PC-9 (cell line): ENCODE measurements around the gene MRPL18. TPM values are rescaled to one million over a fixed set of nuclear protein-coding genes. Genes with fewer than 3 reads are reported as not detected.

ENCODE experiments used
- BruUV-seq: library from RNA; stranded (reverse); fragments of 400-500 nt; replicated peaks from 2 replicates; lab custom pipeline; 2021; lab: Mats Ljungman, UMichigan
- CTCF ChIA-PET: fragments of 300-600 bp; sonication (Branson Sonifier 250); formaldehyde crosslinking; loops from one replicate; lab custom pipeline; 2022; ENCODE audit warnings: antibody characterized with exemption; lab: Charles Lee
- POLR2A ChIA-PET: fragments of 300-600 bp; sonication (Branson Sonifier 250); formaldehyde crosslinking; loops from one replicate; lab custom pipeline; 2022; ENCODE audit warnings: antibody characterized with exemption; ENCODE audit not compliant: unreplicated experiment; lab: Charles Lee
- DNase-seq, 2 experiments: peaks; one replicate each; pipeline versions ENCODE4 v3.0.0 to v3.0.0-alpha.2; 2015 to 2022; ENCODE audit warnings: mixed read lengths in 1 of 2
- H2AFZ ChIP-seq: fragments of 200-600 bp; sonication (generic); 2 replicates; pipeline ENCODE4 v1.8.1; 2017; ENCODE audit warnings: antibody characterized with exemption
- H3F3A ChIP-seq: fragments of 200-600 bp; sonication (generic); 2 replicates; pipeline ENCODE4 v1.8.1; 2017; ENCODE audit warnings: antibody characterized with exemption, mild to moderate bottlenecking, low read depth; ENCODE audit not compliant: insufficient read depth
- H3K27ac ChIP-seq: fragments of 200-600 bp; sonication (generic); 2 replicates; pipeline ENCODE4 v1.6.1; 2016; ENCODE audit warnings: mixed run types
- H3K27me3 ChIP-seq: fragments of 200-600 bp; sonication (generic); 2 replicates; pipeline ENCODE4 v1.6.1; 2016; ENCODE audit warnings: low read depth, mixed run types; ENCODE audit not compliant: insufficient read depth
- H3K36me3 ChIP-seq: fragments of 200-600 bp; sonication (generic); 2 replicates; pipeline ENCODE4 v1.6.1; 2016; ENCODE audit warnings: low read depth, mixed run types
- H3K4me1 ChIP-seq: fragments of 200-600 bp; sonication (generic); replicated peaks from 2 replicates; pipeline ENCODE4 v1.6.1; 2016; ENCODE audit warnings: mixed run types; ENCODE audit not compliant: insufficient read depth
- H3K4me2 ChIP-seq: fragments of 200-600 bp; sonication (generic); 2 replicates; pipeline ENCODE4 v1.6.1; 2017; ENCODE audit warnings: mixed run types
- H3K4me3 ChIP-seq: fragments of 200-600 bp; sonication (generic); 2 replicates; pipeline ENCODE4 v1.6.1; 2016; ENCODE audit warnings: mixed run types
- H3K79me2 ChIP-seq: fragments of 200-600 bp; sonication (generic); 2 replicates; pipeline ENCODE4 v1.6.1; 2017; ENCODE audit warnings: low read depth, mixed run types
- H3K9me2 ChIP-seq: fragments of 200-600 bp; sonication (generic); 2 replicates; pipeline ENCODE4 v1.8.1; 2017; ENCODE audit warnings: mild to moderate bottlenecking; ENCODE audit not compliant: insufficient read depth
- H3K9me3 ChIP-seq: fragments of 200-600 bp; sonication (generic); 2 replicates; pipeline ENCODE4 v1.8.1; 2016; ENCODE audit warnings: low read depth; ENCODE audit not compliant: insufficient read depth
- H4K20me1 ChIP-seq: fragments of 200-600 bp; sonication (generic); 2 replicates; pipeline ENCODE4 v1.8.1; 2017; ENCODE audit not compliant: insufficient read depth
- CTCF ChIP-seq: fragments of 200-600 bp; sonication (generic); conservative IDR thresholded peaks from 2 replicates; pipeline ENCODE4 v1.6.1; 2017; ENCODE audit warnings: mixed run types, antibody characterized with exemption, mild to moderate bottlenecking, moderate library complexity
- EZH2 ChIP-seq: fragments of 200-600 bp; sonication (generic); IDR thresholded peaks from 2 replicates; pipeline ENCODE4 v1.8.0; 2017; ENCODE audit warnings: antibody characterized with exemption, low read depth
- intact Hi-C: fragments of 100-400 bp; cut with micrococcal nuclease; formaldehyde crosslinking; loops from one replicate; pipeline ENCODE4 v1.10.0; 2022; ENCODE audit not compliant: unreplicated experiment
- total RNA-seq: library from RNA; stranded (reverse); gene quantifications from 2 replicates; pipeline ENCODE4 v1.2.3, GENCODE V29; 2021

Gene MRPL18
- total RNA-seq, 1 experiment from 2014 or later, result 54.4 TPM

GRCh38 chr6:159833556-159833955 lies 43.3 kb downstream of the MRPL18 start:
- Histone ChIP-seq H3K4me3 (no peak overlapping the region), H3K36me3 (no peaks in the 10 kb centered on the region), H3K9me3 (no peaks in the 10 kb centered on the region), H3K27ac (no peak overlapping the region), H3K4me1 (no peaks in the 10 kb centered on the region), H3K4me2 (no peak overlapping the region), H3F3A (no peaks in the 10 kb centered on the region), H3K79me2 (no peaks in the 10 kb centered on the region), H2AFZ (no peak overlapping the region), H3K27me3 (peaks cover 6% of the 10 kb centered on the region; the same call in 1 of the 2 replicates), H3K9me2 (no peaks in the 10 kb centered on the region), H4K20me1 (no peaks in the 10 kb centered on the region)
- ChIA-PET POLR2A (no interaction called here), CTCF (no interaction called here)
- intact Hi-C loops, result no loop called here
- BruUV-seq, result no TSS peak
- no peak for DNase-seq
- no peak for TF ChIP-seq CTCF
- TF ChIP-seq EZH2, result no peak

DNA sequence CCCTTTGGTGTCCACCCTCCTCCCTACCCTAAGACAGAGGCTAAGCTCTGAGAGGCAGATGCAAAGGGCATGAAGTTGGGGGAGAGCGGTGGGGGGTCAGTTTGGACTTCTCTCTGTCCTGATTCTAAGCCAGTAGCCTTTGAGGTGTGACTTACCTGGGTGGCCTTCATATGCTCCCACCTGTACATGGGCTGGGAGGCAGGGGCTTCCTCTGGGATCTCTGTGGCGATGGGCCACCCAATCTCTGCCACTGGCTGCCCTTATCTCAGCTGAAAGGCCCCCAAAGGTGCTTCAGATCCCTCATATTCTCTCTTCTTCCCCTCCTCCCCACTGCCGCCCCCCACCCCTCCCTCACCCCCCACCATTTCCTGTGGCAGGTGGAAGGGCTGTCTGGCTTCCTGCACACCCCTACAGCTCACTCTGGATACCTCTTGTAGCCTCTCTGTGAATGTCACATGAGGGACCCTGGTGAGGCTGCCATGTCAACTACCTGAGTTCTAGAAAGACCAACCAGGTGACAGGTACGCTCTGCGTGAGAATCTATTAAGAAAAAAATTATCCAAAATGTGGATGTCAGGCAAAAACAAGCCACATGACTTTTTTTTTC lies 43.8 kb downstream of the MRPL18 start:
- POLR2A ChIA-PET, result no interaction called here
- intact Hi-C loops, result no loop called here
- Histone ChIP-seq H3K36me3 (no peaks in the 10 kb centered on the region), H3K4me2 (no peak overlapping the region), H3K4me1 (no peaks in the 10 kb centered on the region), H2AFZ (no peak overlapping the region), H3F3A (no peaks in the 10 kb centered on the region), H3K27ac (no peak overlapping the region), H3K9me2 (no peaks in the 10 kb centered on the region), H3K27me3 (peaks cover 6% of the 10 kb centered on the region; the same call in 1 of the 2 replicates), H3K9me3 (no peaks in the 10 kb centered on the region), H3K4me3 (no peak overlapping the region), H3K79me2 (no peaks in the 10 kb centered on the region), H4K20me1 (no peaks in the 10 kb centered on the region)
- DNase-seq, result no peak
- no TSS peak for BruUV-seq
- CTCF ChIA-PET, result no interaction called here
- no peak for TF ChIP-seq CTCF
- no peak for TF ChIP-seq EZH2

DNA sequence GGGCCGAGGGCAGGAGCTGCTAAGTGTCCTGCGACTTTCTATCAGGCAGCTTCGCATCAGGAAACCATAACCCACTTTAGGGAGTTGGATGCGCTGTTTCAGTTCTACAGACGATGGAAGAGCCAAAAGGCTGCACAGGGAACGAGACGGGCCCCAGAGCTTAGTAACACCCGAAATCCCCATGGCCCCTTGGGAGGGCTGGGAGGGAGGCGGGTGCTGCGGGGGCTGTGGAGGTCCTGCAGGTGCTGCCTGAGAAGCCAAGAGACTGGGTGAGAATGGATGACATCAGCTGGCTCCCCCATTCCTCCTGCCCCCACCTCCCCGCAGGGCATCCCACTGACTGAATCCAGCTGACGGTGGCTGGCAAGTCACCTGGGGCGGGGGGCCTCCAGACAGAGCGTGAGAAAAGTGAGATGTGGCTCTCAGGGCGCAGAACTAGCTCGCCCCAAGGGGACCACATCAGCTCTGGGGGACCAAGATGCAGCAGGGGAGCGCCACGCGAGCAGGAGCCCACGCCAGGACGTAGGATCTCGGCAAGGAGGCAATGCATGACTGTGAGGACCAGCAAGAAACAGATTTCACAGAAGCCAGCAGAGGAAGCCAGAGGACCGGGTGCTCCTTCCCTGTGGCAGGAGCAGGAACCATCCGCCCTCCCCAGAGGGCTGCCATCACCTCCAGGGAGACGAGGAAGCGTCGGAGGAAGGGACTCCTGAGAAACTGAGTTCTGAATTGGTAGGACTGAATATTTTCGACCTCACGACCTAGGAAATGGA lies 46.6 kb downstream of the MRPL18 start:
- CTCF ChIA-PET, result no interaction called here
- H3K36me3 ChIP-seq, result no peaks in the 10 kb centered on the region
- no peak overlapping the region for H3K4me2 ChIP-seq
- no TSS peak for BruUV-seq
- no peaks in the 10 kb centered on the region for H4K20me1 ChIP-seq
- no peak overlapping the region for H2AFZ ChIP-seq
- no peaks in the 10 kb centered on the region for H3K9me2 ChIP-seq
- intact Hi-C loops, result no loop called here
- TF ChIP-seq CTCF (no peak), EZH2 (no peak)
- no peaks in the 10 kb centered on the region for H3K9me3 ChIP-seq
- H3K4me1 ChIP-seq, result no peaks in the 10 kb centered on the region
- no peak overlapping the region for H3K27ac ChIP-seq
- H3K27me3 ChIP-seq, result peaks cover 6% of the 10 kb centered on the region; the same call in 1 of the 2 replicates
- POLR2A ChIA-PET, result no interaction called here
- no peaks in the 10 kb centered on the region for H3F3A ChIP-seq
- H3K4me3 ChIP-seq, result no peak overlapping the region
- DNase-seq, result no peak
- H3K79me2 ChIP-seq, result no peaks in the 10 kb centered on the region
